ENCODE data around the gene HEBP2. TPM values are rescaled to one million over a fixed set of nuclear protein-coding genes. Genes with fewer than 3 reads are reported as not detected.
"Not testable (repeated sequence)": the region's sequence is repeated elsewhere in the genome, so short reads cannot be mapped to it uniquely, and the experiment has no call there.

The HEBP2 gene
- total RNA-seq, 4 donors from 2014 or later = 37.0 to 80.0 (median 58.0) TPM

DNA sequence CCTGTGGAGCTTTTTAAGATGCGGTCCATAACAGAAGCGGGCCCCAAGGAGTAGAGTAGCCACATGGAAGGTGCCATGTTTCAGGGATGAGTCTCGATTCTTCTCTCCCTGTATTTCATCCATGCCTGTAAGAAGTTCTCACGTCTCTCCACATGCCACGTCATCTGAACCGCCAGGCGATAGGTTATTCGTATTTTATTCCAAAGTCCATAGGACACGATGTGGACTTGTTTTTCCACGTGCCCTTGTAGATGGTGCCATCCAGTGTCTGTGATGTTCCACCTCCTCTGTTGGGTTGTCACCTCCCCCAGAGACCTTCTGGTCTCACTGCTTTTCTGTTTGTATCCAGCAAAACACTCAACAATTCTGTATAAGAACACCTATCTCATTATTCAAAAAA lies 17.6 kb downstream of the HEBP2 start:
- TF ChIP-seq, protein P1, sequence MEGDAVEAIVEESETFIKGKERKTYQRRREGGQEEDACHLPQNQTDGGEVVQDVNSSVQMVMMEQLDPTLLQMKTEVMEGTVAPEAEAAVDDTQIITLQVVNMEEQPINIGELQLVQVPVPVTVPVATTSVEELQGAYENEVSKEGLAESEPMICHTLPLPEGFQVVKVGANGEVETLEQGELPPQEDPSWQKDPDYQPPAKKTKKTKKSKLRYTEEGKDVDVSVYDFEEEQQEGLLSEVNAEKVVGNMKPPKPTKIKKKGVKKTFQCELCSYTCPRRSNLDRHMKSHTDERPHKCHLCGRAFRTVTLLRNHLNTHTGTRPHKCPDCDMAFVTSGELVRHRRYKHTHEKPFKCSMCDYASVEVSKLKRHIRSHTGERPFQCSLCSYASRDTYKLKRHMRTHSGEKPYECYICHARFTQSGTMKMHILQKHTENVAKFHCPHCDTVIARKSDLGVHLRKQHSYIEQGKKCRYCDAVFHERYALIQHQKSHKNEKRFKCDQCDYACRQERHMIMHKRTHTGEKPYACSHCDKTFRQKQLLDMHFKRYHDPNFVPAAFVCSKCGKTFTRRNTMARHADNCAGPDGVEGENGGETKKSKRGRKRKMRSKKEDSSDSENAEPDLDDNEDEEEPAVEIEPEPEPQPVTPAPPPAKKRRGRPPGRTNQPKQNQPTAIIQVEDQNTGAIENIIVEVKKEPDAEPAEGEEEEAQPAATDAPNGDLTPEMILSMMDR (IDR thresholded peaks at IDR 0.05) = no peak
- TF ChIP-seq POLR2A (IDR thresholded peaks at IDR 0.05) = no peak
- intact Hi-C loops (cut with DNase I) = loop anchor here (10.0 kb wide), 1 partner anchor 343 kb away; no protein-coding TSS in a partner anchor
- no peak overlapping the region for H3K27ac ChIP-seq
- H3K4me1 ChIP-seq = no peaks in the 10 kb centered on the region
- H3K36me3 ChIP-seq = no peaks in the 10 kb centered on the region
- H3K4me3 ChIP-seq (replicated peaks in 1 of 3) = no peak overlapping the region
- DNase-seq = no peak
- no peaks in the 10 kb centered on the region for H3K9me3 ChIP-seq
- WGBS, 2 donors = 84 to 97% methylated on average over 10 of the region's 10 CpGs
- H3K27me3 ChIP-seq = no peaks in the 10 kb centered on the region

DNA sequence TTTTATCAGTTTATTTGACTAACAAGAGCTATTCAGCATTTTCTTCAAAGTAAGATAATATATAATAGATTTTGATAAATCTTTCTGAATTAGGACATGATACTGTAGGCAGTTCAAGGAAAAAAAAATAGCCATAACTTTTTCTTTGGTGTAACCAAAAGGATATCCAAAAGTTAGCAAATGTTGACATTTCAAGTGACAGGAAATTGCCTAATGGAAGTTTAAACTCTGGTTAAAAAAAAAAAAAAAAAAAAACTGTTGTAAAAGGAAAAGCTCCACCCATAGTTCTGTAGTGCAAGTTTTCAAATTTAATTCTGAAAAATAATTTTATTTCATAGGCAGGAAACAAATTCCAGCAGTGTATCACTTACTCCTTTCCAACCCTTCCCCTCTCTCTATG lies 18.8 kb downstream of the HEBP2 start:
- H3K9me3 ChIP-seq = no peaks in the 10 kb centered on the region
- no peaks in the 10 kb centered on the region for H3K4me1 ChIP-seq
- H3K27me3 ChIP-seq = no peaks in the 10 kb centered on the region
- no peak overlapping the region for H3K4me3 ChIP-seq (replicated peaks in 1 of 3)
- TF ChIP-seq, protein P1 (IDR thresholded peaks at IDR 0.05) = no peak
- no peak for TF ChIP-seq POLR2A (IDR thresholded peaks at IDR 0.05)
- intact Hi-C loops (cut with DNase I) = loop anchor here (10.0 kb wide), 1 partner anchor 342 kb away; no protein-coding TSS in a partner anchor
- H3K36me3 ChIP-seq = no peaks in the 10 kb centered on the region
- DNase-seq = no peak
- H3K27ac ChIP-seq = no peak overlapping the region

DNA sequence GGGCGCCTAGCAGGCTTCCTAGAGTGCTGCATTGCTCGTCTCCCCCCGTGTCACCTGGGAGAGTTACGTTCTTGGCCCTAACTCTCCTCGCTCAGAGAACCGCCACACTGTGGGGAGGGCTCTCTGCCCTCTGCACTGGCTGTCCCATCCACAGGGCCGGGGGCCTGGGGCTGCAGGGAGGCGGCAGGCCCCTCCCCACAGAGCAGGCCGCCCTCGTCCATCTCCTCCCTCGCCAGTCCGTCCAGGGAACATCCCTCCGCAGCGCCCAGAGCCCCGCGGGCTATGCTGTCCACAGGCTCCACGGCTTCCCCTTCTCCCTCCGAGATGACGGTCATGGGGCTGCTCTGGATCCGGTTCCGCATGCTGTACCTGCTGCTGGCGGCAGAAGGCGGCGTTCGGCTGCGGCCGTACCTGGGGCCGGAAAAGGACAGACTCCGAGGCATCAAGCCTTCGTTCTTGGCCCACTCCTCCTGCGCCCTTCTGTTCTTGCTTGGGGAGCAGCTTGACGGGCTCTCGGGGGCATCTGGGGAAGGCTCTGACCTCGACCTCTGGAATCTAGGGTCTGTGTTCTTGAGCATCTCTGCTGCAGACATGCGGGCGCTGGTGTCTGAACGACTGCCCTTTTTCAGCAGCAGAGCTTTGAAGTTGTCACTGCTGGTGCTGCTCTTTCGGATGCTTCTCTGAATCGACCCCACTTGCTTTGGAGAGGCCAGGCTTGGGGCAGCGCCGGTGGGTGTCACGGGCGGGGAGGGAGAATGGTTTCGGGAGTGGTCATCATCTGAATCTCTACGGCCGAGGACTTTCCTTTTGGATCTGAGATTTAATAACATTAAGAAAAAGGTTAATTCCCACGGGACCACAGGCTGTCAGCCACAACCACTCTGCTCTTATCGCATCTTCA lies 20.2 kb downstream of the HEBP2 start:
- intact Hi-C loops (cut with DNase I) = loop anchor here (10.0 kb wide), 1 partner anchor 341 kb away; no protein-coding TSS in a partner anchor
- no peak overlapping the region for H3K4me3 ChIP-seq (replicated peaks in 1 of 3)
- no peaks in the 10 kb centered on the region for H3K9me3 ChIP-seq
- no peaks in the 10 kb centered on the region for H3K27me3 ChIP-seq
- no peak overlapping the region for H3K27ac ChIP-seq
- no peaks in the 10 kb centered on the region for H3K36me3 ChIP-seq
- DNase-seq = no peak
- H3K4me1 ChIP-seq = no peaks in the 10 kb centered on the region
- 92 to 93% methylated on average over 46 of the region's 48 CpGs for WGBS, 2 donors
- TF ChIP-seq POLR2A (IDR thresholded peaks at IDR 0.05) = no peak
- TF ChIP-seq, protein P1 (IDR thresholded peaks at IDR 0.05) = no peak

DNA sequence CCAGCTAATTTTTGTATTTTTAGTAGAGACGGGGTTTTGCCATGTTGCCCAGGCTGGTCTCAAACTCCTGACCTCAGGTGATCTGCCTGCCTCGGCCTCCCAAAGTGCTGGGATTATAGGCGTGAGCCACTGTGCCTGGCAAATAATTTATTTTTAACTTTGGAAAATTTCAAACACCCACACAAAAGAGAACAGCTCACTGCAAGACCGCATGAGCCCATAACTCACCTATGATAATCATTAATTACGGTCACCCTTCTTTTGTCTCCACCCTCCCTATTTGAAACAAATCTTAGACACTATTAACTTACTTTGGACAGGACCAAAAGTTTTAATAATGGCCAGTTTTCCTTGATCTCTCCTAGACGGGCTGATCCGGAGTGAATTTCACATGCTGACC lies 21.2 kb downstream of the HEBP2 start:
- H3K9me3 ChIP-seq; H3K4me1 ChIP-seq; H3K27me3 ChIP-seq; H3K36me3 ChIP-seq; H3K27ac ChIP-seq; H3K4me3 ChIP-seq (replicated peaks in 1 of 3); DNase-seq: not testable (repeated sequence)
- WGBS, 2 donors = 95 to 96% methylated on average over 7 of the region's 7 CpGs
- intact Hi-C loops (cut with DNase I) = loop anchor here (10.0 kb wide), 1 partner anchor 340 kb away; no protein-coding TSS in a partner anchor

DNA sequence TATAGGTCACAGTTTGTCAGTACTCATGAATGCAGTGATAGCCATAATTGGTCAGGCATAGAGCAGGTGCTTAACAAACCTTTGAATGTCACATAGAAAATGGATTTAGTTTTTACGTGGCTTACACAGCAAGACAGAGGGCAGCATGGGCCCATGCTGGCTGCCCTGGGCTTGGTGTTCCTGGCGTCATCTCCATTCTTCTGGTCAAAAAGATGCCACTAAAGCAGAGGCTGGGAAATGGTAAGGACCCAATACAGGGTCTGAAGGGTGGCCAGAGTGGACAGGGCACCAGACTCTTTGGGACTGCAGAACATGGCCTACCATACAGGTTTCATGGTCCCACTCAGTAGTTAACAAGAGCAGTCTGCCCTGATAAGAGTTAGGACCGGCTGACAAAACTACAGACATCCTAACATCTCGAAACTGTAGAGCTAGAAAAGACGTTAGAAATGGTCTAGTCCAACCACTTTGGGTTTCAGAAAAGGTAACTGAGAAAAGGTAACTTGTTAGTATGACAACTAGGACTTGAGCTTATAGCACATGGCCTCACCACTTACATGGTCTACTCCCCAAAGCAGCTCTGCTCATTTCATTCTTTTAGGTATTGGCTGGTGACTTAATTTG lies 22.6 kb downstream of the HEBP2 start:
- no peaks in the 10 kb centered on the region for H3K9me3 ChIP-seq
- no peaks in the 10 kb centered on the region for H3K27me3 ChIP-seq
- TF ChIP-seq POLR2A (IDR thresholded peaks at IDR 0.05) = no peak
- TF ChIP-seq, protein P1 (IDR thresholded peaks at IDR 0.05) = no peak
- intact Hi-C loops (cut with DNase I) = loop anchor here (10.0 kb wide), 1 partner anchor 338 kb away; no protein-coding TSS in a partner anchor
- no peak overlapping the region for H3K27ac ChIP-seq
- DNase-seq = no peak
- no peak overlapping the region for H3K4me3 ChIP-seq (replicated peaks in 1 of 3)
- H3K4me1 ChIP-seq = no peaks in the 10 kb centered on the region
- WGBS, 2 donors = 84 to 96% methylated on average over 5 of the region's 5 CpGs
- H3K36me3 ChIP-seq = no peaks in the 10 kb centered on the region

Measured in thyroid gland (tissue), 4 donors.